Uterus (tissue), 2 donors: ENCODE data around the gene MIAT.

ENCODE experiments used
- POLR2A ChIP-seq, 2 donors: fragments of 450-650 bp; IDR thresholded peaks; one replicate each; pipeline ENCODE4 v1.6.1; 2016; ENCODE audit warnings: antibody characterized with exemption in 2 of 2, mild to moderate bottlenecking in 1 of 2, moderate library complexity in 1 of 2
- TF ChIP-seq, protein P1 (sequence below), 4 experiments: fragments of 200-600 bp in 2 of 4; fragments of 450-650 bp in 2 of 4; sonication (generic) in 2 of 4; IDR thresholded peaks; one replicate each; pipeline ENCODE4 v1.5.1; 2016 to 2019; ENCODE audit warnings: antibody characterized with exemption in 4 of 4, mild to moderate bottlenecking in 2 of 4, moderate library complexity in 1 of 4

DNA sequence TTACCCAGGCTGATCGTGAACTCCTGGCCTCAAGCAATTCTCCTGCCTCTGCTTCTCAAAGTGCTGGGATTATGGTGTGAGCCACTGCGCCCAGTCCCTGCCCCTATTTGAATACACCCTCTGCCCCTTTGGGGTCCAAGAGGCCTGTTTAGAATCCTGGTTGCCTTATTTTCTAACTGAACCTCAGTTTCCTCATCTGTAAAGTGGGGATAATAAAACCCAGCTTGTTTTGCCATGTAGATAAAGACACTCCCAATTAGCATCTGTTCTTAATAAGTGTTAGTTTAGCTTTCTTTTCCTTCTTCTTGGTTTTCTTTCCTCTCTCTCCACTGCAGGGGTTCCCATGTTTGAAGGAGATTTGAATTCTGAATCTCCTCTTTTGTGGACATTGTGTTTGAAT, 4.8 kb downstream of the MIAT start:
- TF ChIP-seq, protein P1, sequence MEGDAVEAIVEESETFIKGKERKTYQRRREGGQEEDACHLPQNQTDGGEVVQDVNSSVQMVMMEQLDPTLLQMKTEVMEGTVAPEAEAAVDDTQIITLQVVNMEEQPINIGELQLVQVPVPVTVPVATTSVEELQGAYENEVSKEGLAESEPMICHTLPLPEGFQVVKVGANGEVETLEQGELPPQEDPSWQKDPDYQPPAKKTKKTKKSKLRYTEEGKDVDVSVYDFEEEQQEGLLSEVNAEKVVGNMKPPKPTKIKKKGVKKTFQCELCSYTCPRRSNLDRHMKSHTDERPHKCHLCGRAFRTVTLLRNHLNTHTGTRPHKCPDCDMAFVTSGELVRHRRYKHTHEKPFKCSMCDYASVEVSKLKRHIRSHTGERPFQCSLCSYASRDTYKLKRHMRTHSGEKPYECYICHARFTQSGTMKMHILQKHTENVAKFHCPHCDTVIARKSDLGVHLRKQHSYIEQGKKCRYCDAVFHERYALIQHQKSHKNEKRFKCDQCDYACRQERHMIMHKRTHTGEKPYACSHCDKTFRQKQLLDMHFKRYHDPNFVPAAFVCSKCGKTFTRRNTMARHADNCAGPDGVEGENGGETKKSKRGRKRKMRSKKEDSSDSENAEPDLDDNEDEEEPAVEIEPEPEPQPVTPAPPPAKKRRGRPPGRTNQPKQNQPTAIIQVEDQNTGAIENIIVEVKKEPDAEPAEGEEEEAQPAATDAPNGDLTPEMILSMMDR (IDR thresholded peaks at IDR 0.05): no peak
- no peak for TF ChIP-seq POLR2A (IDR thresholded peaks at IDR 0.05)
